HG02943 (cell line): Measurements from ENCODE around the gene DAPP1.
"Not testable (repeated sequence)": the region's sequence is repeated elsewhere in the genome, so short reads cannot be mapped to it uniquely, and the experiment has no call there.

Experiments used
- ATAC-seq: cut with Tn5 transposase; IDR thresholded peaks from one replicate; pipeline ENCODE4 v1.9.1; 2021; ENCODE audit warnings: mild to moderate bottlenecking, low read depth, moderate library complexity; ENCODE audit not compliant: unreplicated experiment

The DAPP1 gene

DNA sequence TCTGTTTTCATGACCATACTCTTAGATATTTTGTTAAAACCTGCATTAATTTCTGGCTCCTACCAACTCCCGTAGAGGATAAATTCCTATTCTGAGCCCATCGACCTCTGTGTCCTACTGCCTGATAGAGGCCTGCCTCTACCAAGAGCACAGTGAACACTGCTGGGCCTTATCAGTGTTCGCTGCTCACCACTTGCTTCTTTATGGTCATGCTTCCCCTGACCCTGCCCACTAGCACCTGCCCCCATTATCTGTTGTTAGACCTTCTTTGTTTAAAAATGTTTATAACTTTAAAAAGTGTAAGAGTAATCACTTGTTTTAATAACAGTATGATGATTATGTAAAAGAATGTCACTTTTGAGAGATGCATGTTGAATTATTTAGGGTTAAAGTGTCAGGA, 6.1 kb downstream of the DAPP1 start:
- ATAC-seq, result no peak

DNA sequence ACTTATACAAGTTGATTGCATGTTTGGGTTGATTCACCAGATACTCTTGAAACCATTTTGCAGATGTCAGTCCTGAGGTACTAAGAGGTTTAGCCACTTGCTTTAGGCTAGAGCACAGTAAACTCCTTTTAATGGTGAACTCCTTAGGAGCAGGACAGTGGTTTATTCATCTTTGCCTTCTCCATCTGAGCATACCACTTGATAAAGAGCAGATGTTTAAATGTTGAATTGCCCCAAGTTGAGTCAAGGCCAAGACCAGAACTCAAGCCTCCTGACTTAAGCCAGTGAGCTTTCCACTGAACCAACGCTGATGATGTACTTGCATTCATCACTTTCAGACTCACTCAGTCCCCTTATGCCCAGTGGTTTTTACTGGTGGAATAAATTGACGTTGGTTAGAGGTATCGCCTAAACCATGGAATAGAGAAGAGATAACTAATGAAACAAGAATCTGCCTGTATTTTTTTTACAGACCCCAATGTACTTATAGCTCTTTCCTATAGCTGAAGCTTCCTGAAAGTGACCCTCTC, 7.5 kb downstream of the DAPP1 start:
- ATAC-seq, result no peak

DNA sequence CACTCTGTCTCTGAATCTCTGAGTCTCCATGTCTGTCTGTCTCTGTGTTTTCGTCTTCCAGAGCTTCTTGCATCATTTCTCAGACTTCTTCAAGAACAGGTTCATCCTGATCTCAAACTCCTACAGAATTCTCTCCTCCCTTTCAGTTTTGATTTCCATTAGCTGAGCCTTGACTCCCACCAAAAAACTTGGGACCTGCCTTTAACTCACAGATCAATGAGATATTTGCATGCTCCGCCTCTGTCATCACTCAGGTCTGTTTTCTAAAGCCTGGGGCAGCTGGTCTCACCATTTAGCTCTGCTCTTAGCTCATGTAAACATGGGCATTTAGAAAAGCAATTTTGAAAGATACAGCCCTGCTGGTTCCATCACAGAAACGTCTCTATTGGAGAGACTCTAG, 8.6 kb downstream of the DAPP1 start:
- ATAC-seq, result no peak

DNA sequence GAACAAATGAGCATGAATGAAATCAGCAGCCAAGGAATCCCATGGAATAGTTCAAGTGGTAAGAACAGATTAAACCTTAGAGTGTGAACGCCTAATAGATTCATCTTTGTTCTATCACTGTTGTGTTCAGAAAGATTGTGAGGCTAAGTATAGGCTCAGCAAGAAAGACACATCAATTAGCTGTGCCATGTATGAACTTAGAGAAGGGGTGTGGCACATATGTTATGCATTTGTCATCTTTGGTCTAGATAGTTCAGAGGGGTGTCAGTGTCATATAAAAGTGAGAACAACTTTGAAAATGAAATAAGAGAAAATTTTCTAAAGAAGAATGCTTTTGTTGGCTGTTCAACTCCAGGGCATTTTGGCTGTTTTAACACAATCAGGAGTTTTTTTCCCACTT, 9.4 kb downstream of the DAPP1 start:
- no peak for ATAC-seq

DNA sequence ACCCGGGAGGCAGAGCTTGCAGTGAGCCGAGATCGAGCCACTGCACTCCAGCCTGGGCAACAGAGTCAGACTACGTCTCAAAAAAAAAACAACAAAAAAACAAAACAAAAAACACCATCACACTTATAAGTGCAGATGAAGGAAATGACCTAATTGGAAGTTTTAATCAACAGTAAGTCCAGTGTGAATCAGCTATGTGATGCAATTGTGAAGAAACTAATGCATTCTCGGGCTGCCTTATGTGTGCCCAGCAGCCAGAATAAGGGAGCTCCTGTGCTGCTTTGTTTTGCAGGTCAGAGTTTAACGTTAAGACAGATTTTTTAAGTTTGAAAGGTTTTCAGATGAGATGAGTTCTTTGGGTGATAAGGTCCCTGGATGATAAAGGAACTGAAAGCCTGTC, 10.8 kb downstream of the DAPP1 start:
- no peak for ATAC-seq

DNA sequence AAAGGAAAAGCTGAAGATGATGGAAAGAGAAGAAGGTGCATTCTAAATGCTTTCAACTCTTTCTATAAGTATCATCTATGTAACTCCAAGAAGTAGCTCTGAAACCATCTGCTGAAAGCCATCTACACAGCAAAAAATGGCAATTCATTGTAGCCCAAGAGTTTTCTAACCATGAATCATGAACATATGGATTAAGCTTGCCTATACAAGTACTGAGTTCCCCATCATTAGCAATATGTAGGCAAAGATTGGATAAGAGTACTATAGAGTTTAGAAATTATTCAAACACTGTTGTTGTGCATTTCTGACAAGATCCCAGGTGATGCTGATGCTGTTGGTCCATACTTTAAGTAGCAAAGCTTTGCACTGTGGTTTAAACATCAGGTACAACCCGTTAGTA, 11.2 kb downstream of the DAPP1 start:
- ATAC-seq, result no peak

DNA sequence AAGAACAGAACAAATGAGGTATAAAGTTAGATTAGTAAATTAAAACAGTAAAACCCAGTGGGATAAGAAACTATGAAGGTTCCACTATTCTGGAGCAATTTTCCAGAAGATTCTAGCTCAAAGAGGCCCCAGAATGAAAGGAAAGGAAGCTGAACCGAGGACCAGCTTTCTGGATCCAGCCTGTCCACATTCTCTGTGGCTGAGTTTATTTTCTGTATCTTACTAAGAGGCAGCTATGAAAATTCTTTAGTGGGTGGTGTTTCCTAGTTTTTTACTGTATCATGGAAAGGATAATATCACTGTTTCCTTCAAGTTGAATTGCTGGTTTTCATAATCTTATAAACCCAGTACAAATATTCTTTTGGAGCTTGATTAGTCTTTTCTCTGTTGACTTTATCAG, 11.8 kb downstream of the DAPP1 start:
- no peak for ATAC-seq

DNA sequence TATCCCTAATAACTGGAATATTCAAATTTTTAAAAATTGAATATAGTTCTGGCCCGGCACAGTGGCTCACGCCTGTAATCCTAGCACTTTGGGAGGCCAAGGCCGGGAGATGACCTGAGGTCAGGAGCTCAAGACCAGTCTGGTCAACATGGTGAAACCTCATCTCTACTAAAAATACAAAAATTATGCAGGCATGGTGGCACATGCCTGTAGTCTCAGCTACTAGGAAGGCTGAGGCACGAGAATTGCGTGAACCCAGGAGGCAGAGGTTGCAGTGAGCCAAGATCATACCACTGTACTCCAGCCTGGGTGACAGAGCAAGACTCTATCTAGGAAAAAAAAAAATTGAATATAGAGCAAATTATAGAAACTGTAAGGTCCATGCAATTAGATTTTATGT, 13.4 kb downstream of the DAPP1 start:
- ATAC-seq, result not testable (repeated sequence)

DNA sequence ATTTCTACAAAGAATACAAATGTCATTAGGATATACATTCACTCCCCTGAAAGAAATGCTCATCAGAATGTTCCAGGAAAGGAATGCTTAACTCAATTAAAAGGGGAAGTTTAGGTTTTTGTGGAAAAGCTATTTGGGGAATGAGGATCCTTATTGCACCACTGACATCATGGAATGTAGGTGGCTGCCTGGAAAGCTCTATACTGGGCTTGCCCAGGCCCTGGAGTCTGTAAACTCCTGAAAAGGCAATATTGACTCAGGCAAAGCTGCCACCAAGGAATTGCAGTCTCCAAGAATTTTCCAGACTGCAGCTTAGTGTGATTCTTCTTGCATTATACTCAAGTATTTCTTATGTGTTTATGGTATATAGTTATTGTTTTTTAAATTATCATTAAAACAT, 15.7 kb downstream of the DAPP1 start:
- no peak for ATAC-seq

DNA sequence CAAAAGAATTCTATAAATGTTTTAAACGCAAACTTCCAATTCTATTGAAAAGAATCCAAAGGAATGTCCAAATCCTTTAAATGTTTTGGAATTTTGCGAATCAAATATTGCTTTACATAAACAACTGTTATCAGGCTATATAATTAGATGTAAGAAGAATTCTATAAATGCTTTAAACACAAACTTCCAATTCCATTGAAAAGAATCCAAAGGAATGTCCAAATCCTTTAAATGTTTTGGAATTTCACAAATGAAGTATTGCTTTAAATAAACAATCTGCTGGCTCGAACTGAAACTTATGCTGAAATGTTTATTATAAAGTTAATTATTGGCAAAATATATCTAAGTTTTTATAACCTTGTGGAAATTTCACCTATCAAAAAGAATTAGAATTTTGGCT, 16.1 kb downstream of the DAPP1 start:
- no peak for ATAC-seq

DNA sequence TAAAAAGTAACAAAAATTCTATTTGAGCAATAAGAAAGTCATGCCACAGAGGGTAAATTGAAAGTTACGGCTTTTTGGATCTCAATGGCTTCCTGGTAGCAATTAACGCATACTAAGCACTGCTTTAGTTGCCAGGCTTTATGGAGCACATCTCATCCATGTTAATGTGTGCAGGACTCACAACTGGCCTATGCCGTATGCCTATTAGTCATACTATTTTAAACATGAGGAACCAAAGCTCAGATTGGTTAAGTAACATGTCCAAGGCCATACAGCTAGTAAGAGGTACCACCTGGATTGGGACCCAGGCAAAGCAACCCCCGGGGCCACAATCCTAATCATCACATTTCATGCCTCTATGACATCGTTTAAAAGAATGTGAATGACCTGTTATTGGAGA, 17.1 kb downstream of the DAPP1 start:
- ATAC-seq, result no peak

DNA sequence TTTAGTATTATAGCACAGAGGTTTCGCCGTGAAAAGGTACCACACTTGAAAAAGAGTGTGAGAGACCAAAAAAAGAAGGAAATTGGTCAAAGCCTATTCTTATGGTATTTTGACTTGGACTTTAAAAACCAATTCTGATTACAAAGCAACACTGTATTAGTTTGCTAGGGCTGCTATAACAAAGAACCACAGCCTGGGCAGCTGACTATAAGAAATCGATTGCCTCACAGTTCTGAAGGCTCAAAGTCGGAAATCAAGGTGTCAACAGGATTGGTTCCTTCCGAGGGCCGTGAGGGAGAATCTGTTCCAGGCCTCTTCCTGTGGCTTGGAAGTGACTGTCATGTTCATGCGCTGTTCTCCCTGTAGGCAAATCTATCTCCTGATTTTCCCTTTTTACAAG, 17.9 kb downstream of the DAPP1 start:
- no peak for ATAC-seq

DNA sequence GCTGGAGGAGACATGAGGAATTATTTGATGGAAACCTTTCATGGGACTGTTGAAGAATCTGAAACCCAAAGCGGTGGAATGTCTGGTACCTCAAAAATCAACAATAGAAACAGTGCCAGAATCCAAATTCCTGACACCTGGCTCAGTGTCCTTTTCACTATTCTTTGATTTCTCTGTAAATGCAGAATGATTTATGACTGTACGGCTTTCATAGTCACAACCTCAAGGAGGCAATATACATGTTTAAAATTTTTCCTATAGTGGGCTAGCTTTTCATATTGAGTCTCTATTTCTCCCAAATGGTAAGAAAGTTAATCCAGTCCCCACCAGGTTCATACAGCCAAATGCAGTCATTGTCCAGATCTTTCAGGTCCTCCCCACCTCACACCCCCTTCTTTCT, 19.3 kb downstream of the DAPP1 start:
- no peak for ATAC-seq

DNA sequence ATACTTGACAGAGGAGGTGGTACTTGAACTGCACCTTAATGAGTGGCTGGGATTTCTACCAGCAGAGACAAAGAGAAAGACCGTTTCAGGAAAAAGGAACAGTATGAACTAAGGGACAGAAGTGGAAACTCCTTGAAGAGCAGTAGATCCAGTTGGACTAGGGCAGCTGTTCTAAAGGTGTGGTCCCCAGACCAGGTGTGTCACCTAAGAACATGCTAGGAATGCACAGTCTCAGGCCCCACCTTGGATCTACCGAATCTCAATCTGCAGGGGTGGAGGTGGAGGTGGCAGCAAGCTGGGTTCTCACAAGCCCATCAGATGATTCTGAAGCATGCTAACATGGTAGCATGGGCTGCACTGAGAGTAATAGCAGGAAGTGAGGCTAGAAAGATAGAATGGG, 22.3 kb downstream of the DAPP1 start:
- no peak for ATAC-seq

DNA sequence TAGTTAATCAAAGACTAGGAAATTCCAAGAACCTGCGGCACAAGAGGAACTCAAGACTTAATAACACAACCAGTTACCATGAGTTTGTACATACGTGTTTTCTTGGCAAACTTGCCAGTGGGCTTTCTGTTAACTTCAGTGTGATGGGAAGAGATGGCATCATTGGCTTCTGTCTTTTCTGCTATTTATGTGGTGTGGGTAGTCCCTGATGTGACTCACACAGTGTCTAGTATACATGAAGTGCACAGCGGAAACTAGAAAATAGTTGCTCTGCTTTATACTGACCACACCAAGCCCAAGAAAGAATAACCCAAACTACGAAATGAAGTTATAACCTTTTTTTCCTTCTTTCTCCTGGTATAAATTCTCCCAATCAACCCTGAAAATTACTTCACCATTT, 24.5 kb downstream of the DAPP1 start:
- ATAC-seq, result no peak

DNA sequence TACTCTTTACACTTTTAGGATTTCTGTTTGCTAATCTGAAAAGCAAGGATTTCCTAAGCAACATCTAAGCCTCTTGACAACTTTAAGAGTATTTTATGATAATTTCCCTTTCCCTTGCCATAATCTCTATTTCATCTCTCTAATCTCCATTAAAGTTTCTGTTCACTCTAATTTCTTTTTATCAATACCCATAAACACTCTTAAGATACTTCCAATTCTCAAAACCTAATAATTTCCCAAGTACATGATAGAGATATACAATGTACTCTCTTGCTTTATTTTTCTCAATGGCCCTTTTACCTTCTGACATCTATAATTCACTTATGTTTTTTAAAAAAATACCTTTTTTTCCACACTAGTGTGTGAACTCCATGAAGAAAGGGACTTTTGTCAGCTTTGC, 26.8 kb downstream of the DAPP1 start:
- no peak for ATAC-seq

DNA sequence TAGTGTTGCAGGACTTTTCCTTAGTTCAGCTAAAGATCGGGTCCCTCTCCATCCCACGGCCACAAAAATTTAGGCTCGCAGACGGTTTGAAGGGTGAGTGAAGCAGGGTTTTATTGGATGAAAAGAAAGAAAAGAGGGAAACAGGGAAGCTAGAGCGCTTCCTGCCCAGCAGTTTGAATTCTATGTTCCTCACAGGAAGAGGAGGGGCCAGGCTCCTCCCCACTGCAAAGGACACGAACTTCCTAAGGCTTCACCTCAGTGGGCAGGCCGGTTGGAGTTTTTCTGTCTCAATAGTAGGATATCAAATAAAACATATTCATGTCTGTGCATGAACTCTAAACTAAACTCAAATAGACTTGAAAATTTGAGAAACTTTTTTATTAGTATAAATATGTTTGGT, 27.4 kb downstream of the DAPP1 start:
- no peak for ATAC-seq

DNA sequence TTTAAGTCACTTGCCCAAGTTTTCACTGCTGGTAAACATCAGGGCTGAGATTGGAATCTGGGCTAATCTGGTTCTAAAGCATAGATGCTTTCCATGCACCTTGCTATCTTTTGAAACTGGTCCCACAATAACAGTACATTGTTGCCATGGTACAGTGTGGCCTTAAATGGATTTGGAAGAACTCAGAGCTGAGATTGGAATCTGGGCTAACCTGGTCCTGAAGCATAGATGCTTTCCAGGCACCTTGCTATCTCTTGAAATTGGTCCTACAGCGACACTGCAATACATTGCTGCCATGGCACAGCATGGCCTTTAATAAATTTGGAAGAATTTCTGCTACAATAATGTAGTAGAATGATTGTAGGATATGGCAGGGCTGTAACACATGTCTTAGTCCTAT, 28.6 kb downstream of the DAPP1 start:
- no peak for ATAC-seq

DNA sequence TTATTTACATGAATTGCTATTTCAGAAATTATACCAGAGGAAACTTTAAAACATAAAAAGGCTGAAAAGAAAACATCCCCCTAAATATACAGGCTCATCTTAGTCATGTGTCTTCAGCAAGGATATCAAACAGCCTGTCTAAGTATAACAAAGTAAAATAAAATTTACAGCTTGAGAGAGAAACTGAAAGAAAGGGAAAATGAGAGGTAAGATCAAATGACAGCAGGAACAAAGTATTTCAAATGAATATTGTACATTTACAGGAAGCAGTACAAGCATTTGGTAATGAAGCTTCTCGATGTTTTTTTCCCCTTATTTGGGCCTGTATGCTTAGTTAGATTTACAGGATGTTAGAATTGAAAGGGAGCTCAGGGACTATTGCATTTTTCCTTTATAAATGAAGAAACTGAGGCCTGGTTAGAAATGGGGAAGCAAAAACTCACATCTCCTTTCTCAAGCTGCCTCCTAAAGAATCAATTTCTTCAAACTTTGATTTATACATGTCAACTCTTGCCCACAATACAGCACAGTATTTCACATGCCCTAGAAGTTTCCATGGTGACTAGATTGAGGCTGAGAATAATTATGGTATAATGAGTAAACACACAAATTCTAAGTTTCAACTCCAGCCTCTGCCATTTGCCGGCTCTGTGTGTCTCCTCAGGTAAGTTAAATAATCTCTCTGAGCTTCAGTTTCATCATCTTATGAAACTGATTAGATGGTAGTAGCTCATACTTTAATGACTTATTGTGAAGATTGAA, 29.3 kb downstream of the DAPP1 start:
- no peak for ATAC-seq

DNA sequence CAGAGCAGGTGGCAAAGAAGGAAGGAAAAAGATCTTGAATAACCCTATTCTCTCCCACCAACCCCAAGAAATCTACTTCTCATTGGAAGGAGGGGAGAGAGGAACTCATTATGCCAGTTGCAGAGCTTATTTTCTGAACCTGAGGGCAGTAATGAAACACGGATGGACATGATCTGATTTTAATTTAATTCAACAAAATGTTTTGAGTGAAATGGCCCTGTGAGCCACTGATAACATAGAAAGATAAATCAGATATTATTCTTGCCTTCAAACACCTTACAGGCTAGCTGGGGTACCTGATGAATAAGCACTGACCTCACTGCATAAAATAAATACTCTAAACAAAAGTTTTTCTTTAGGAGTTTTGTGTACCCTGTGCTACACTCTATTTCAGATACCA, 30.3 kb downstream of the DAPP1 start:
- no peak for ATAC-seq

DNA sequence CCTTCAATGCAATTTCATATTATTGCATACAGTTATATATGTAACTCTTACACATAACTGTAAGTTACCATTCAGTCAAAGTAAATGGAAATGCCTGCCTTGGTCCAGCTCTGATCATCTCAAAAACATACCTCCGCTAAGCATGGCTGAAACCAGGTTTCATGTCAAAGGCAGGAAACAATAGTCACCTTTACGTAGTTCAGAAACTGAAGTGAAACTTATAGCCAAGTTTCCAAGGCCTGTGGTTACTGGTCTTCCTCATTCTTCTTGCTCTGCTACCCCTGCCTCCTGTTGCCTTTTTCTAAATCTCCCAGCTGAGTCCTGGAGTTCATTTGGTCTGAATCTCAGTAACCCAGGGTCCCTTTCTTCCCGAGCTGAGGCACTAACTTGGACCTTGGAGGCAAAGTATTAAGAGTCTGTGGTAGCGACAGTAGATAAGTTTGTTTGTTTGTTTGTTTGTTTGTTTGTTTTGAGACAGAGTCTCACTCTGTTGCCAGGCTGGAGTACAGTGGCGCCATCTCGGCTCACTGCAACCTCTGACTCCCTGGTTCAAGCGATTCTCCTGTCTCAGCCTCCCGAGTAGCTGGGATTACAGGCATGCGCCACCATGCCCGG, 30.8 kb downstream of the DAPP1 start:
- peak; percentile 63 for ATAC-seq

DNA sequence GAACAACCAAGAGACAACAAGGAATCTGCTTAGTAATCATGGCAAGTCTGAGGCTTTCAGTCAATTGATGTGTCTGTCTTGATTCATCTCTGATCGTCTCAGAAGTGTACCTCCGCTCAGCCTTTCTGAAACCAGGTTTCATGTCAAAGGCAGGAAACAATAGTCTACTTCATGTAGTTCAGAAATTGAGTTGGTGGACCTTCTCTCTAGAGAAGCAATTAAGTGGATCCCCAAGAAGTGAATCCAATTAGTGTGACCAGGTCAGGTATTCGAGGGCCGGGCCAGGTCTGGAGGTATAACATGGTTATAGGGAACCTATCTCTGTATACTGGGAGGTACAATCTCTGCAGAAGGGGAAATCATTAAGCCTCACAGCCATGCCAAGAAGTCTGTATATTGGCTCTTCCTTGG, 32.0 kb downstream of the DAPP1 start:
- ATAC-seq, result peak; percentile 43
